Naive thymus-derived CD4-positive, alpha-beta T cell (primary cell): ENCODE data around the gene ATP2A1. TPM values are rescaled to one million over a fixed set of nuclear protein-coding genes. Genes with fewer than 3 reads are reported as not detected.

ENCODE experiments used
- ATAC-seq: fragments of 150-1000 bp; cut with Tn5 transposase; 2 replicates; pipeline ENCODE4 v1.10.0; 2021; ENCODE audit warnings: mild to moderate bottlenecking, moderate library complexity
- CTCF ChIA-PET: fragments of 350-600 bp; sonication (Branson Sonifier 250); formaldehyde crosslinking; loops from one replicate; lab custom pipeline; 2021; ENCODE audit warnings: antibody characterized with exemption; lab: Charles Lee
- POLR2A ChIA-PET: fragments of 350-600 bp; sonication (Branson Sonifier 250); formaldehyde crosslinking; loops from one replicate; lab custom pipeline; 2021; ENCODE audit warnings: antibody characterized with exemption, inconsistent platforms; lab: Charles Lee
- DNase-seq, 9 donors: peaks; one replicate each; pipeline versions ENCODE4 v3.0.0 to v3.0.0-alpha.2; 2020 to 2022; ENCODE audit warnings: mixed read lengths in 1 of 9
- H3K27ac ChIP-seq: one replicate; pipeline ENCODE4 v1.7.0; 2013; ENCODE audit warnings: mild to moderate bottlenecking, low read depth, low read length, moderate library complexity
- H3K27me3 ChIP-seq, 2 donors: one replicate each; pipeline ENCODE4 v1.7.0; 2013; ENCODE audit warnings: low read length in 2 of 2, mild to moderate bottlenecking in 2 of 2, moderate library complexity in 2 of 2; ENCODE audit not compliant: control insufficient read depth in 2 of 2, insufficient read depth in 2 of 2
- H3K36me3 ChIP-seq, 3 experiments: 1 replicate in 2 of 3; 2 replicates in 1 of 3; pipeline ENCODE4 v1.7.0; 2013; ENCODE audit warnings: low read length in 3 of 3, mild to moderate bottlenecking in 3 of 3, moderate library complexity in 1 of 3; ENCODE audit not compliant: insufficient read depth in 3 of 3, control insufficient read depth in 2 of 3
- H3K4me1 ChIP-seq, 2 donors: one replicate each; pipeline ENCODE4 v1.7.0; 2013; ENCODE audit warnings: low read length in 2 of 2, mild to moderate bottlenecking in 2 of 2, moderate library complexity in 1 of 2; ENCODE audit not compliant: control insufficient read depth in 2 of 2, insufficient read depth in 2 of 2
- H3K4me3 ChIP-seq: 2 replicates; pipeline ENCODE4 v1.7.0; 2013; ENCODE audit warnings: mild to moderate bottlenecking, low read length
- H3K9me3 ChIP-seq, 3 experiments: 1 replicate in 2 of 3; 2 replicates in 1 of 3; pipeline ENCODE4 v1.7.0; 2013; ENCODE audit warnings: low read length in 3 of 3; ENCODE audit not compliant: control insufficient read depth in 2 of 3
- H3K27ac Mint-ChIP-seq, 9 donors: one replicate each; pipeline ENCODE4 v1.8.0; 2020 to 2022; ENCODE audit warnings: mixed read lengths in 9 of 9, mild to moderate bottlenecking in 8 of 9, moderate library complexity in 5 of 9, inconsistent platforms in 2 of 9
- H3K27me3 Mint-ChIP-seq, 5 donors: one replicate each; pipeline ENCODE4 v1.8.0; 2021 to 2022; ENCODE audit warnings: mixed read lengths in 5 of 5, mild to moderate bottlenecking in 1 of 5
- H3K36me3 Mint-ChIP-seq, 5 donors: one replicate each; pipeline ENCODE4 v1.8.0; 2020 to 2022; ENCODE audit warnings: mixed read lengths in 5 of 5, mild to moderate bottlenecking in 3 of 5, inconsistent platforms in 1 of 5
- H3K4me1 Mint-ChIP-seq, 7 donors: one replicate each; pipeline ENCODE4 v1.8.0; 2020 to 2022; ENCODE audit warnings: mixed read lengths in 7 of 7, mild to moderate bottlenecking in 3 of 7, inconsistent platforms in 1 of 7
- H3K4me3 Mint-ChIP-seq, 10 donors: one replicate each; pipeline ENCODE4 v1.8.0; 2020 to 2022; ENCODE audit warnings: mild to moderate bottlenecking in 10 of 10, mixed read lengths in 10 of 10, moderate library complexity in 6 of 10, inconsistent platforms in 2 of 10
- H3K9me3 Mint-ChIP-seq, 11 donors: one replicate each; pipeline ENCODE4 v1.8.0; 2020 to 2022; ENCODE audit warnings: mixed read lengths in 11 of 11, mild to moderate bottlenecking in 4 of 11, inconsistent platforms in 1 of 11, moderate library complexity in 1 of 11
- intact Hi-C, 2 donors: fragments of 100-400 bp; cut with micrococcal nuclease; formaldehyde crosslinking; loops; one replicate each; pipeline ENCODE4 v1.15.1; 2023
- polyA plus RNA-seq, 2 donors: library from polyadenylated mRNA; unstranded; fragments of 300-500 nt; fragmentation: Illumina TruSeq; gene quantifications; one replicate each; pipeline ENCODE4 v1.2.3, GENCODE V29; 2021
- total RNA-seq, 6 experiments: library from RNA in 5 of 6; stranded (reverse) in 5 of 6; gene quantifications; 1 replicate in 5 of 6; 2 replicates in 1 of 6; pipeline ENCODE4 v1.2.3 and lab custom pipeline; 2021 to 2026

Gene ATP2A1
- total RNA-seq, result 1 to 10 TPM in 2 of 5 experiments, under 1 TPM in 3; 0.32 to 1.6 (median 0.89) TPM
- polyA plus RNA-seq, result not detected
- not detected for total RNA-seq (lab: John Stamatoyannopoulos, UW)

GRCh38 chr16:28878083-28878926 is at the start of gene ATP2A1:
Gene ATP2A1, plus strand, starts transcription at chr16:28878488. Its CDS starts 184 bp downstream, at chr16:28878672.
- Mint-ChIP-seq H3K36me3 (peaks cover 0 to 4% (median 0%) of the 10 kb centered on the region in 5 donors), H3K27ac (peak within 1 kb of the TSS in 5 of 9 donors; percentile 3 to 70 (median 59)), H3K4me3 (peak within 1 kb of the TSS; percentile 82 to 93 (median 88)), H3K27me3 (peaks cover 3 to 9% (median 7%) of the 10 kb centered on the region in 5 donors), H3K9me3 (peaks cover 0 to 1% (median 0%) of the 10 kb centered on the region in 11 donors), H3K4me1 (peaks cover 0 to 19% (median 15%) of the 10 kb centered on the region in 7 donors)
- ChIA-PET POLR2A (interaction anchor here (0.6 to 1.9 kb wide), 4 partner anchors 15 to 1185 kb away, joined by 3 to 8 read pairs (median 6); partner anchors contain the start of genes RABEP2 and SH2B1), CTCF (interaction anchor here (1.0 to 1.6 kb wide), 2 partner anchors 8 to 67 kb away, joined by 5 to 6 read pairs; no protein-coding TSS in a partner anchor)
- Histone ChIP-seq H3K27me3 (no peaks in the 10 kb centered on the region), H3K36me3 (peaks cover 0 to 4% (median 0%) of the 10 kb centered on the region in 3 experiments), H3K9me3 (no peaks in the 10 kb centered on the region), H3K4me3 (peak within 1 kb of the TSS; percentile 92), H3K4me1 (peaks cover 0 to 16% of the 10 kb centered on the region in 2 donors), H3K27ac (peak within 1 kb of the TSS; percentile 69)
- ATAC-seq (no peak), DNase-seq (no peak)
- intact Hi-C loops, result no loop called here

- POLR2A ChIA-PET, result no interaction called here
These were observed 48.5 kb upstream of the ATP2A1 start for GRCh38 chr16:28829747-28830146.

GRCh38 chr16:28830531-28830930 is 47.8 kb upstream of the ATP2A1 start:
- CTCF ChIA-PET, result no interaction called here

More at GRCh38 chr16:28829747-28830146, 48.5 kb upstream of the ATP2A1 start:
- intact Hi-C loops, result no loop called here
- Histone ChIP-seq H3K27ac (no peak overlapping the region), H3K4me3 (no peak overlapping the region), H3K36me3 (peaks cover 64 to 96% (median 65%) of the 10 kb centered on the region in 3 experiments), H3K4me1 (peaks cover 10 to 11% of the 10 kb centered on the region in 2 donors), H3K9me3 (no peaks in the 10 kb centered on the region), H3K27me3 (no peaks in the 10 kb centered on the region)
- no peaks in the 10 kb centered on the region for H3K27me3 Mint-ChIP-seq
- no peak overlapping the region for H3K4me3 Mint-ChIP-seq
- H3K36me3 Mint-ChIP-seq, result peaks cover 24 to 70% (median 39%) of the 10 kb centered on the region in 5 donors
- DNase-seq, result no peak
- no peak for ATAC-seq
- peak overlapping the region in 1 of 9 donors; percentile 59 for H3K27ac Mint-ChIP-seq
- H3K4me1 Mint-ChIP-seq, result peaks cover 24 to 48% (median 30%) of the 10 kb centered on the region in 7 donors
- no peaks in the 10 kb centered on the region for H3K9me3 Mint-ChIP-seq
- CTCF ChIA-PET, result no interaction called here

GRCh38 chr16:28834349-28834748 is 43.9 kb upstream of the ATP2A1 start:
- peak in 1 of 9 donors; percentile 6 for DNase-seq
- H3K36me3 ChIP-seq, result peaks cover 39 to 90% (median 58%) of the 10 kb centered on the region in 3 experiments
- no peaks in the 10 kb centered on the region for H3K9me3 ChIP-seq
- no peaks in the 10 kb centered on the region for H3K27me3 ChIP-seq
- ChIA-PET POLR2A (interaction anchor here (1.6 to 2.2 kb wide), 2 partner anchors 9 to 12 kb away, joined by 3 to 10 read pairs; partner anchors contain the start of gene TUFM), CTCF (no interaction called here)
- ATAC-seq, result no peak
- intact Hi-C loops, result no loop called here
- Mint-ChIP-seq H3K4me1 (peaks cover 0 to 17% (median 11%) of the 10 kb centered on the region in 7 donors), H3K9me3 (peaks cover 0 to 2% (median 0%) of the 10 kb centered on the region in 11 donors), H3K27ac (peak overlapping the region in 1 of 9 donors; percentile 53), H3K36me3 (peaks cover 24 to 58% (median 35%) of the 10 kb centered on the region in 5 donors), H3K27me3 (no peaks in the 10 kb centered on the region), H3K4me3 (no peak overlapping the region)
- no peaks in the 10 kb centered on the region for H3K4me1 ChIP-seq
- no peak overlapping the region for H3K27ac ChIP-seq
- no peak overlapping the region for H3K4me3 ChIP-seq

More at GRCh38 chr16:28830531-28830930, 47.8 kb upstream of the ATP2A1 start:
- no peak overlapping the region for H3K4me3 Mint-ChIP-seq
- Histone ChIP-seq H3K27me3 (no peaks in the 10 kb centered on the region), H3K4me1 (peaks cover 2 to 3% of the 10 kb centered on the region in 2 donors), H3K9me3 (no peaks in the 10 kb centered on the region), H3K36me3 (peaks cover 64 to 99% (median 68%) of the 10 kb centered on the region in 3 experiments), H3K4me3 (no peak overlapping the region), H3K27ac (peak overlapping the region; percentile 20)
- POLR2A ChIA-PET, result no interaction called here
- peak overlapping the region in 2 of 9 donors; percentile 21 to 59 for H3K27ac Mint-ChIP-seq
- peaks cover 28 to 71% (median 41%) of the 10 kb centered on the region in 5 donors for H3K36me3 Mint-ChIP-seq
- no peaks in the 10 kb centered on the region for H3K27me3 Mint-ChIP-seq
- DNase-seq (peak in 1 of 9 donors; percentile 2), ATAC-seq (no peak)
- no peaks in the 10 kb centered on the region for H3K9me3 Mint-ChIP-seq
- intact Hi-C loops, result no loop called here
- peaks cover 19 to 43% (median 24%) of the 10 kb centered on the region in 7 donors for H3K4me1 Mint-ChIP-seq

DNA sequence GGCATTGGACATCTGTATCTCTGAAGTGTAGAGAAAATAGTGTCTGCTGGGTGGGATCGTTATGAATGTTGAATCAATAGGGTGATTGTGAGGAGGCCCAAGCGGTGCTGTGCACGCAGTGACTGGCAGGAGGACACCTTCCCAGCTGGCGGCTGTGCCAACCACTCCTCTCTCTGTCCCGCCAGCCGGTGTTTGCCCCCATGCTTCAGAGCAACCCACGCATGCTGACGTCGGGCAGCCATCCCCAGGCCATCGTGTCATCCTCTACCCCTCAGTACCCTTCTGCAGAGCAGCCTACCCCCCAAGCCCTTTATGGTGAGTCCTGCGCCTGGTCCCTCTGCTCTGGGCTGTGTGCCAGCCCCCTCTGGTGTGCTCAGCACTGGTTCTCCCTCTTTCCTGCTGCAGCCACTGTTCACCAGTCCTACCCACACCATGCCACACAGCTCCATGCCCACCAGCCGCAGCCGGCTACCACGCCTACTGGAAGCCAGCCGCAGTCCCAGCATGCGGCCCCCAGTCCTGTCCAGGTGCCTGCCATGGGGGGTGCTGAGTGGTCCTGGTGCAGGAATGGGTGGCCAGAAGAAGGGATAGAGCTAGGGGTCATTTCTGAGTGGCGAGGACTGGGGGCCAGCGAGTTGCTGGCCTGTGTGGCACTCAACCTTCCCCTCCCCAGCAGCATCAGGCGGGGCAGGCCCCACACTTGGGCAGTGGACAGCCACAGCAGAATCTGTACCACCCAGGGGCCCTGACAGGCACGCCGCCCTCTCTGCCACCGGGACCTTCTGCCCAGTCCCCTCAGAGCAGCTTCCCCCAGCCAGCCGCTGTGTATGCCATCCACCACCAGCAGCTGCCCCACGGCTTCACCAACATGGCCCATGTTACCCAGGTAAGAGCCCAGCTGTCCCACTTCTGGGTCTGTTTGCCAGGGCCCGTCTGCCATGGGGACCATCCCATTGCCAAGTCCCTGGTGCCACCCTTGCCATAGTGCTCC is 43.1 kb upstream of the ATP2A1 start:
- Mint-ChIP-seq H3K9me3 (peaks cover 0 to 2% (median 0%) of the 10 kb centered on the region in 11 donors), H3K4me3 (peak overlapping the region in 2 of 10 donors; percentile 18 to 37), H3K27ac (peak overlapping the region in 4 of 9 donors; percentile 15 to 54 (median 37)), H3K4me1 (peaks cover 0 to 16% (median 11%) of the 10 kb centered on the region in 7 donors), H3K27me3 (no peaks in the 10 kb centered on the region), H3K36me3 (peaks cover 24 to 53% (median 31%) of the 10 kb centered on the region in 5 donors)
- Histone ChIP-seq H3K4me3 (no peak overlapping the region), H3K4me1 (no peaks in the 10 kb centered on the region), H3K27me3 (no peaks in the 10 kb centered on the region), H3K9me3 (no peaks in the 10 kb centered on the region), H3K27ac (no peak overlapping the region), H3K36me3 (peaks cover 33 to 82% (median 50%) of the 10 kb centered on the region in 3 experiments)
- DNase-seq, result peak in 1 of 9 donors; percentile 8
- ATAC-seq, result no peak
- ChIA-PET CTCF (interaction anchor here (1.2 kb wide), 1 partner anchor 112 kb away, joined by 4 read pairs; no protein-coding TSS in a partner anchor), POLR2A (interaction anchor here (1.6 to 2.2 kb wide), 2 partner anchors 10 to 11 kb away, joined by 3 to 10 read pairs; partner anchors contain the start of gene TUFM)
- intact Hi-C loops, result no loop called here
